HEK293 (cell line): ENCODE results near the gene PIGW.

Source experiments
- CTCF ChIA-PET: fragments of 350-600 bp; formaldehyde crosslinking; extraction: SDS; loops from one replicate; lab custom pipeline; 2021; ENCODE audit warnings: antibody characterized with exemption; lab: Yijun Ruan, JAX
- POLR2A ChIA-PET: fragments of 300-600 bp; formaldehyde crosslinking; extraction: SDS; loops from one replicate; lab custom pipeline; 2020; ENCODE audit warnings: antibody characterized with exemption, inconsistent platforms; lab: Yijun Ruan, JAX
- H3K27ac ChIP-seq: fragments of 200-500 bp; sonication (Bioruptor generic); 2 replicates; pipeline ENCODE4 v1.5.1; 2014; ENCODE audit warnings: low read depth, low read length, control low read depth, inconsistent platforms; ENCODE audit errors: extremely low read depth
- H3K36me3 ChIP-seq, 2 experiments: fragments of 200-500 bp in 1 of 2; sonication (Bioruptor generic) in 1 of 2; 1 replicate in 1 of 2; 2 replicates in 1 of 2; pipeline ENCODE4 v1.5.1; 2014 to 2017; ENCODE audit warnings: inconsistent platforms in 2 of 2, low read length in 2 of 2; ENCODE audit not compliant: control insufficient read depth in 2 of 2, insufficient read depth in 1 of 2
- H3K4me1 ChIP-seq: fragments of 200-500 bp; sonication (Bioruptor generic); 2 replicates; pipeline ENCODE4 v1.5.1; 2014; ENCODE audit warnings: mild to moderate bottlenecking, low read length, inconsistent platforms; ENCODE audit not compliant: control insufficient read depth, insufficient read depth
- H3K4me3 ChIP-seq: 2 replicates; pipeline ENCODE4 v1.5.1; 2011; ENCODE audit warnings: low read depth, mild to moderate bottlenecking, control low read depth, low read length, moderate library complexity
- H3K9me3 ChIP-seq: fragments of 200-500 bp; sonication (Bioruptor generic); 2 replicates; pipeline ENCODE4 v1.5.1; 2014; ENCODE audit warnings: low read depth, low read length, inconsistent platforms; ENCODE audit not compliant: control insufficient read depth, insufficient read depth
- HOXA7 ChIP-seq: sonication (generic); formaldehyde crosslinking; IDR thresholded peaks from 2 replicates; pipeline ENCODE4 v1.8.1; 2022; ENCODE audit warnings: missing genetic modification reagents, borderline replicate concordance
- KLF8 ChIP-seq: fragments of 450-650 bp; formaldehyde crosslinking; IDR thresholded peaks from 2 replicates; pipeline ENCODE4 v1.5.1; 2016; ENCODE audit warnings: missing biosample characterization, missing genetic modification characterization
- MYNN ChIP-seq: fragments of 450-650 bp; formaldehyde crosslinking; IDR thresholded peaks from 2 replicates; pipeline ENCODE4 v1.5.1; 2016; ENCODE audit warnings: missing biosample characterization, missing genetic modification characterization, borderline replicate concordance
- ZBTB1 ChIP-seq: fragments of 450-650 bp; formaldehyde crosslinking; IDR thresholded peaks from 2 replicates; pipeline ENCODE4 v1.5.1; 2016; ENCODE audit warnings: missing biosample characterization, missing genetic modification characterization
- ZFHX2 ChIP-seq: fragments of 450-650 bp; formaldehyde crosslinking; conservative IDR thresholded peaks from 2 replicates; pipeline ENCODE4 v1.5.1; 2016; ENCODE audit warnings: missing biosample characterization, missing genetic modification characterization
- ZNF146 ChIP-seq: fragments of 450-650 bp; formaldehyde crosslinking; IDR thresholded peaks from 2 replicates; pipeline ENCODE4 v1.5.1; 2016; ENCODE audit warnings: missing biosample characterization, missing genetic modification characterization
- ZNF174 ChIP-seq: fragments of 450-650 bp; formaldehyde crosslinking; IDR thresholded peaks from 2 replicates; pipeline ENCODE4 v1.5.0; 2017; ENCODE audit warnings: missing biosample characterization, mild to moderate bottlenecking, missing genetic modification characterization
- ZNF184 ChIP-seq: fragments of 450-650 bp; IDR thresholded peaks from 2 replicates; pipeline ENCODE4 v1.5.1; 2018; ENCODE audit warnings: missing biosample characterization, mild to moderate bottlenecking, missing genetic modification characterization
- ZNF239 ChIP-seq: fragments of 450-650 bp; formaldehyde crosslinking; IDR thresholded peaks from 2 replicates; pipeline ENCODE4 v1.5.1; 2016; ENCODE audit warnings: missing biosample characterization, missing genetic modification characterization
- ZNF354C ChIP-seq: fragments of 450-650 bp; formaldehyde crosslinking; IDR thresholded peaks from 2 replicates; pipeline ENCODE4 v1.5.1; 2016; ENCODE audit warnings: missing biosample characterization, missing genetic modification characterization, low read depth, borderline replicate concordance
- ZNF416 ChIP-seq: fragments of 450-650 bp; formaldehyde crosslinking; IDR thresholded peaks from 2 replicates; pipeline ENCODE4 v1.5.1; 2016; ENCODE audit warnings: missing biosample characterization, missing genetic modification characterization
- ZNF514 ChIP-seq: fragments of 450-650 bp; formaldehyde crosslinking; IDR thresholded peaks from 2 replicates; pipeline ENCODE4 v1.5.1; 2016; ENCODE audit warnings: missing biosample characterization, missing genetic modification characterization
- ZNF621 ChIP-seq: fragments of 450-650 bp; formaldehyde crosslinking; IDR thresholded peaks from 2 replicates; pipeline ENCODE4 v1.5.1; 2017; ENCODE audit warnings: missing biosample characterization, missing genetic modification characterization
- ZNF658 ChIP-seq: fragments of 450-650 bp; formaldehyde crosslinking; IDR thresholded peaks from 2 replicates; pipeline ENCODE4; 2016; ENCODE audit warnings: missing biosample characterization, missing genetic modification characterization
- TF ChIP-seq, protein P1 (sequence below): fragments of 450-650 bp; formaldehyde crosslinking; IDR thresholded peaks from 2 replicates; pipeline ENCODE4 v1.5.1; 2017; ENCODE audit warnings: missing biosample characterization, missing genetic modification characterization
- TF ChIP-seq, protein P2 (sequence below): fragments of 450-650 bp; formaldehyde crosslinking; IDR thresholded peaks from 2 replicates; pipeline ENCODE4 v1.5.1; 2016; ENCODE audit warnings: missing biosample characterization, missing genetic modification characterization
- TF ChIP-seq, protein P3 (sequence below): fragments of 450-650 bp; formaldehyde crosslinking; IDR thresholded peaks from 2 replicates; pipeline ENCODE4 v1.5.1; 2016; ENCODE audit warnings: missing biosample characterization, missing genetic modification characterization, low read depth
- TF ChIP-seq, protein P4 (sequence below): fragments of 450-650 bp; formaldehyde crosslinking; IDR thresholded peaks from 2 replicates; pipeline ENCODE4 v1.5.1; 2016; ENCODE audit warnings: missing biosample characterization, missing genetic modification characterization, low read depth
- TF ChIP-seq, protein P5 (sequence below): fragments of 450-650 bp; formaldehyde crosslinking; IDR thresholded peaks from 2 replicates; pipeline ENCODE4 v1.5.1; 2016; ENCODE audit warnings: missing biosample characterization, missing genetic modification characterization
- TF ChIP-seq, protein P6 (sequence below): fragments of 450-650 bp; formaldehyde crosslinking; IDR thresholded peaks from 2 replicates; pipeline ENCODE4 v1.5.1; 2017; ENCODE audit warnings: missing biosample characterization, missing genetic modification characterization

The PIGW gene

DNA sequence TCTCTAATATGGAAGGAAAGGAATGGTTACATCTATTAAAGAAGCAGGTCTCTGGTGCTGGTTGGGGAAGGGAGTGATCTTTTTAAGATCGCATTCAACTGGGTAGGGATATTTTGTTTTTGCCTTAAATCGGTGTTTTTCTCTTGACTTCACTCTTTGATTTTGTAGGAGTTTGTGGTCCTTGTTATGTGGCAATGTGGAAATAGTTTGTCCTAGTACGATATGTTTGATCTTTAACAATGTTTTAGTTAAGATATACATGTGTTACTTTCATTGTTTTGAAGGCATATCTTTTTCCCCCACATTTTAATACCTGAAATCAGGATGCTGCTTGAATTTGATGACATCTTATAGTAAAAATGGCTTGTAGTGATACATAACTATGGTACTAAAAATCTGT, 18.7 kb downstream of the PIGW start:
- no peak overlapping the region; the same call in 1 of the 2 replicates for H3K27ac ChIP-seq
- ChIA-PET POLR2A (interaction anchor here (0.6 kb wide), 1 partner anchor 8 kb away, joined by 3 read pairs; no protein-coding TSS in a partner anchor), CTCF (no interaction called here)
- no peak overlapping the region for H3K4me3 ChIP-seq
- TF ChIP-seq ZNF146 (tag by site-specific recombination): no peak
- TF ChIP-seq, protein P1, sequence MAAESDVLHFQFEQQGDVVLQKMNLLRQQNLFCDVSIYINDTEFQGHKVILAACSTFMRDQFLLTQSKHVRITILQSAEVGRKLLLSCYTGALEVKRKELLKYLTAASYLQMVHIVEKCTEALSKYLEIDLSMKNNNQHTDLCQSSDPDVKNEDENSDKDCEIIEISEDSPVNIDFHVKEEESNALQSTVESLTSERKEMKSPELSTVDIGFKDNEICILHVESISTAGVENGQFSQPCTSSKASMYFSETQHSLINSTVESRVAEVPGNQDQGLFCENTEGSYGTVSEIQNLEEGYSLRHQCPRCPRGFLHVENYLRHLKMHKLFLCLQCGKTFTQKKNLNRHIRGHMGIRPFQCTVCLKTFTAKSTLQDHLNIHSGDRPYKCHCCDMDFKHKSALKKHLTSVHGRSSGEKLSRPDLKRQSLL: no peak
- TF ChIP-seq ZBTB1 (tag by site-specific recombination): no peak
- no peak for TF ChIP-seq HOXA7 (CRISPR knock-in tag)
- no peak for TF ChIP-seq ZNF174 (tag by site-specific recombination)
- no peak for TF ChIP-seq ZNF416 (tag by site-specific recombination)
- no peaks in the 10 kb centered on the region for H3K9me3 ChIP-seq
- no peaks in the 10 kb centered on the region for H3K4me1 ChIP-seq
- peaks cover 43 to 58% of the 10 kb centered on the region in 2 experiments for H3K36me3 ChIP-seq

DNA sequence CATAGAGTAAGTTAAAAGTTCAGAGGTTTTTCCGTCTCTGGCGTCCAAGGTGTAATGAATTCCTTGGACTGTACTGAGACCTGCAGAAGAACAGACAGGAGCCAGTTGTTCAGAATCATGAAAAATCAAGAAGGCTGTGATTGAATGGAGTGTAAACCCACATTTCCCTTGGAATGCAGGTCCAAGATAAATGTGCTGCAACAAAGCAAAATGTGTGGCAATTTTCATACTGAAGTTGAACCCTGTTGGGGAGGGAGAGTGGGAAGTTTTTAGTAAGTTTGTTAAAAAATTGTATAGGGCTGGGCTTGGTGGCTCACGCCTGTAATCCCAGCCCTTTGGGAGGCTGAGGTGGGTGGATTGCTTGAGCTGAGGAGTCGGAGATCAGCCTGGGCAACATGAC, 31.3 kb downstream of the PIGW start:
- no peaks in the 10 kb centered on the region for H3K9me3 ChIP-seq
- ChIA-PET POLR2A (interaction anchor here (0.5 to 1.4 kb wide), 2 partner anchors 20 to 31 kb away, joined by 3 to 4 read pairs; no protein-coding TSS in a partner anchor), CTCF (no interaction called here)
- no peak overlapping the region for H3K27ac ChIP-seq
- TF ChIP-seq, protein P2, sequence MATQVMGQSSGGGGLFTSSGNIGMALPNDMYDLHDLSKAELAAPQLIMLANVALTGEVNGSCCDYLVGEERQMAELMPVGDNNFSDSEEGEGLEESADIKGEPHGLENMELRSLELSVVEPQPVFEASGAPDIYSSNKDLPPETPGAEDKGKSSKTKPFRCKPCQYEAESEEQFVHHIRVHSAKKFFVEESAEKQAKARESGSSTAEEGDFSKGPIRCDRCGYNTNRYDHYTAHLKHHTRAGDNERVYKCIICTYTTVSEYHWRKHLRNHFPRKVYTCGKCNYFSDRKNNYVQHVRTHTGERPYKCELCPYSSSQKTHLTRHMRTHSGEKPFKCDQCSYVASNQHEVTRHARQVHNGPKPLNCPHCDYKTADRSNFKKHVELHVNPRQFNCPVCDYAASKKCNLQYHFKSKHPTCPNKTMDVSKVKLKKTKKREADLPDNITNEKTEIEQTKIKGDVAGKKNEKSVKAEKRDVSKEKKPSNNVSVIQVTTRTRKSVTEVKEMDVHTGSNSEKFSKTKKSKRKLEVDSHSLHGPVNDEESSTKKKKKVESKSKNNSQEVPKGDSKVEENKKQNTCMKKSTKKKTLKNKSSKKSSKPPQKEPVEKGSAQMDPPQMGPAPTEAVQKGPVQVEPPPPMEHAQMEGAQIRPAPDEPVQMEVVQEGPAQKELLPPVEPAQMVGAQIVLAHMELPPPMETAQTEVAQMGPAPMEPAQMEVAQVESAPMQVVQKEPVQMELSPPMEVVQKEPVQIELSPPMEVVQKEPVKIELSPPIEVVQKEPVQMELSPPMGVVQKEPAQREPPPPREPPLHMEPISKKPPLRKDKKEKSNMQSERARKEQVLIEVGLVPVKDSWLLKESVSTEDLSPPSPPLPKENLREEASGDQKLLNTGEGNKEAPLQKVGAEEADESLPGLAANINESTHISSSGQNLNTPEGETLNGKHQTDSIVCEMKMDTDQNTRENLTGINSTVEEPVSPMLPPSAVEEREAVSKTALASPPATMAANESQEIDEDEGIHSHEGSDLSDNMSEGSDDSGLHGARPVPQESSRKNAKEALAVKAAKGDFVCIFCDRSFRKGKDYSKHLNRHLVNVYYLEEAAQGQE (tag by site-specific recombination): no peak
- TF ChIP-seq, protein P3, sequence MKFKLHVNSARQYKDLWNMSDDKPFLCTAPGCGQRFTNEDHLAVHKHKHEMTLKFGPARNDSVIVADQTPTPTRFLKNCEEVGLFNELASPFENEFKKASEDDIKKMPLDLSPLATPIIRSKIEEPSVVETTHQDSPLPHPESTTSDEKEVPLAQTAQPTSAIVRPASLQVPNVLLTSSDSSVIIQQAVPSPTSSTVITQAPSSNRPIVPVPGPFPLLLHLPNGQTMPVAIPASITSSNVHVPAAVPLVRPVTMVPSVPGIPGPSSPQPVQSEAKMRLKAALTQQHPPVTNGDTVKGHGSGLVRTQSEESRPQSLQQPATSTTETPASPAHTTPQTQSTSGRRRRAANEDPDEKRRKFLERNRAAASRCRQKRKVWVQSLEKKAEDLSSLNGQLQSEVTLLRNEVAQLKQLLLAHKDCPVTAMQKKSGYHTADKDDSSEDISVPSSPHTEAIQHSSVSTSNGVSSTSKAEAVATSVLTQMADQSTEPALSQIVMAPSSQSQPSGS (tag by site-specific recombination): no peak
- TF ChIP-seq ZNF621 (tag by site-specific recombination) (no peak), ZNF514 (tag by site-specific recombination) (no peak), ZFHX2 (tag by site-specific recombination) (no peak), KLF8 (tag by site-specific recombination) (no peak), ZNF184 (tag by site-specific recombination) (no peak), MYNN (tag by site-specific recombination) (no peak), ZNF658 (tag by site-specific recombination) (no peak), HOXA7 (CRISPR knock-in tag) (no peak), ZNF239 (tag by site-specific recombination) (no peak), ZNF354C (tag by site-specific recombination) (no peak)
- TF ChIP-seq, protein P4, sequence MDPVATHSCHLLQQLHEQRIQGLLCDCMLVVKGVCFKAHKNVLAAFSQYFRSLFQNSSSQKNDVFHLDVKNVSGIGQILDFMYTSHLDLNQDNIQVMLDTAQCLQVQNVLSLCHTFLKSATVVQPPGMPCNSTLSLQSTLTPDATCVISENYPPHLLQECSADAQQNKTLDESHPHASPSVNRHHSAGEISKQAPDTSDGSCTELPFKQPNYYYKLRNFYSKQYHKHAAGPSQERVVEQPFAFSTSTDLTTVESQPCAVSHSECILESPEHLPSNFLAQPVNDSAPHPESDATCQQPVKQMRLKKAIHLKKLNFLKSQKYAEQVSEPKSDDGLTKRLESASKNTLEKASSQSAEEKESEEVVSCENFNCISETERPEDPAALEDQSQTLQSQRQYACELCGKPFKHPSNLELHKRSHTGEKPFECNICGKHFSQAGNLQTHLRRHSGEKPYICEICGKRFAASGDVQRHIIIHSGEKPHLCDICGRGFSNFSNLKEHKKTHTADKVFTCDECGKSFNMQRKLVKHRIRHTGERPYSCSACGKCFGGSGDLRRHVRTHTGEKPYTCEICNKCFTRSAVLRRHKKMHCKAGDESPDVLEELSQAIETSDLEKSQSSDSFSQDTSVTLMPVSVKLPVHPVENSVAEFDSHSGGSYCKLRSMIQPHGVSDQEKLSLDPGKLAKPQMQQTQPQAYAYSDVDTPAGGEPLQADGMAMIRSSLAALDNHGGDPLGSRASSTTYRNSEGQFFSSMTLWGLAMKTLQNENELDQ (tag by site-specific recombination): no peak
- TF ChIP-seq, protein P5, sequence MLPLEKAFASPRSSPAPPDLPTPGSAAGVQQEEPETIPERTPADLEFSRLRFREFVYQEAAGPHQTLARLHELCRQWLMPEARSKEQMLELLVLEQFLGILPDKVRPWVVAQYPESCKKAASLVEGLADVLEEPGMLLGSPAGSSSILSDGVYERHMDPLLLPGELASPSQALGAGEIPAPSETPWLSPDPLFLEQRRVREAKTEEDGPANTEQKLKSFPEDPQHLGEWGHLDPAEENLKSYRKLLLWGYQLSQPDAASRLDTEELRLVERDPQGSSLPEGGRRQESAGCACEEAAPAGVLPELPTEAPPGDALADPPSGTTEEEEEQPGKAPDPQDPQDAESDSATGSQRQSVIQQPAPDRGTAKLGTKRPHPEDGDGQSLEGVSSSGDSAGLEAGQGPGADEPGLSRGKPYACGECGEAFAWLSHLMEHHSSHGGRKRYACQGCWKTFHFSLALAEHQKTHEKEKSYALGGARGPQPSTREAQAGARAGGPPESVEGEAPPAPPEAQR (tag by site-specific recombination): no peak
- TF ChIP-seq, protein P6, sequence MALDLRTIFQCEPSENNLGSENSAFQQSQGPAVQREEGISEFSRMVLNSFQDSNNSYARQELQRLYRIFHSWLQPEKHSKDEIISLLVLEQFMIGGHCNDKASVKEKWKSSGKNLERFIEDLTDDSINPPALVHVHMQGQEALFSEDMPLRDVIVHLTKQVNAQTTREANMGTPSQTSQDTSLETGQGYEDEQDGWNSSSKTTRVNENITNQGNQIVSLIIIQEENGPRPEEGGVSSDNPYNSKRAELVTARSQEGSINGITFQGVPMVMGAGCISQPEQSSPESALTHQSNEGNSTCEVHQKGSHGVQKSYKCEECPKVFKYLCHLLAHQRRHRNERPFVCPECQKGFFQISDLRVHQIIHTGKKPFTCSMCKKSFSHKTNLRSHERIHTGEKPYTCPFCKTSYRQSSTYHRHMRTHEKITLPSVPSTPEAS (tag by site-specific recombination): no peak
- H3K36me3 ChIP-seq: peaks cover 90 to 92% of the 10 kb centered on the region in 2 experiments
- H3K4me1 ChIP-seq: no peaks in the 10 kb centered on the region
- H3K4me3 ChIP-seq: no peak overlapping the region
